ENCODE measurements around the gene TMEM63A.

DNA sequence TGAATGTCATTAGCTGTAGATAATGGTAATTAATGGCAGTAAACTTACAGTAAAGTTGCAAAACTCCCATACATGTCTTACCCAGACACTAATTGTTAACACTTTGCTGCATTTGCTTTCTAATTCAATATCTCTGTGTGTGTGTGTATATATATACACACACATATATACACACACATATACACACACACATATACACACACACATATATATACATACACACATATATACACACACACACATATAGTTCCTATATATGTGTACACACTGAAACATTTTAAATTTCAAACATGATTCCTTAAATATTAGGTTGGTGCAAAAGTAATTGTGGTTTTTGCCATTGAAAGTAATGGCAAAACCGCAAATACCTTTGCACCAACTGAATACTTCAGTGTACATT, 75.9 kb downstream of the TMEM63A start:
- TF ChIP-seq, protein P1, sequence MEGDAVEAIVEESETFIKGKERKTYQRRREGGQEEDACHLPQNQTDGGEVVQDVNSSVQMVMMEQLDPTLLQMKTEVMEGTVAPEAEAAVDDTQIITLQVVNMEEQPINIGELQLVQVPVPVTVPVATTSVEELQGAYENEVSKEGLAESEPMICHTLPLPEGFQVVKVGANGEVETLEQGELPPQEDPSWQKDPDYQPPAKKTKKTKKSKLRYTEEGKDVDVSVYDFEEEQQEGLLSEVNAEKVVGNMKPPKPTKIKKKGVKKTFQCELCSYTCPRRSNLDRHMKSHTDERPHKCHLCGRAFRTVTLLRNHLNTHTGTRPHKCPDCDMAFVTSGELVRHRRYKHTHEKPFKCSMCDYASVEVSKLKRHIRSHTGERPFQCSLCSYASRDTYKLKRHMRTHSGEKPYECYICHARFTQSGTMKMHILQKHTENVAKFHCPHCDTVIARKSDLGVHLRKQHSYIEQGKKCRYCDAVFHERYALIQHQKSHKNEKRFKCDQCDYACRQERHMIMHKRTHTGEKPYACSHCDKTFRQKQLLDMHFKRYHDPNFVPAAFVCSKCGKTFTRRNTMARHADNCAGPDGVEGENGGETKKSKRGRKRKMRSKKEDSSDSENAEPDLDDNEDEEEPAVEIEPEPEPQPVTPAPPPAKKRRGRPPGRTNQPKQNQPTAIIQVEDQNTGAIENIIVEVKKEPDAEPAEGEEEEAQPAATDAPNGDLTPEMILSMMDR (IDR thresholded peaks at IDR 0.05) = no peak
- TF ChIP-seq POLR2A (IDR thresholded peaks at IDR 0.05) (no peak), POLR2AphosphoS5 (IDR thresholded peaks at IDR 0.05; ENCODE audit: insufficient read depth in 1 of 2, low read depth in 1 of 2) (no peak)
